GM12891 (cell line): ENCODE data around the gene ZBTB7B.

Experiments used
- PAX5 ChIP-seq: IDR thresholded peaks from 2 replicates; pipeline ENCODE4 v1.6.1; 2011; ENCODE audit warnings: low read length, moderate library complexity, mild to moderate bottlenecking; ENCODE audit not compliant: insufficient read depth, severe bottlenecking
- POLR2A ChIP-seq: IDR thresholded peaks from 2 replicates; pipeline ENCODE4 v1.6.1; 2011; ENCODE audit warnings: low read depth, low read length, control low read depth
- POLR2AphosphoS5 ChIP-seq: IDR thresholded peaks from 2 replicates; pipeline ENCODE4 v1.6.1; 2011; ENCODE audit warnings: low read depth, low read length, control low read depth
- SPI1 ChIP-seq: IDR thresholded peaks from 2 replicates; pipeline ENCODE4 v1.6.1; 2011; ENCODE audit warnings: low read depth, low read length, control low read depth
- TAF1 ChIP-seq: IDR thresholded peaks from 2 replicates; pipeline ENCODE4 v1.6.1; 2011; ENCODE audit warnings: low read depth, low read length, control low read depth

- TF ChIP-seq POLR2A (no peak), POLR2AphosphoS5 (no peak), TAF1 (no peak), SPI1 (no peak), PAX5 (no peak)
These were observed 51.0 kb downstream of the ZBTB7B start for GRCh38 chr1:155053531-155054105.
